ENCODE results near the gene TMEM100. TPM values are rescaled to one million over a fixed set of nuclear protein-coding genes. Genes with fewer than 3 reads are reported as not detected.

TMEM100 gene
- total RNA-seq, 2 experiments from 2014 or later, result not detected

- CTCF ChIA-PET, result no interaction called here
- no peak overlapping the region for H3K4me3 Mint-ChIP-seq
- no peak overlapping the region for H3K27ac Mint-ChIP-seq
- ATAC-seq (no peak), DNase-seq (no peak)
- intact Hi-C loops (cut with micrococcal nuclease), result no loop called here
- peaks cover 12% of the 10 kb centered on the region for H3K27me3 Mint-ChIP-seq
- H3K4me1 Mint-ChIP-seq (ENCODE audit: low read depth), result no peaks in the 10 kb centered on the region
- no peaks in the 10 kb centered on the region for H3K9me3 Mint-ChIP-seq
- TF ChIP-seq, protein P1, sequence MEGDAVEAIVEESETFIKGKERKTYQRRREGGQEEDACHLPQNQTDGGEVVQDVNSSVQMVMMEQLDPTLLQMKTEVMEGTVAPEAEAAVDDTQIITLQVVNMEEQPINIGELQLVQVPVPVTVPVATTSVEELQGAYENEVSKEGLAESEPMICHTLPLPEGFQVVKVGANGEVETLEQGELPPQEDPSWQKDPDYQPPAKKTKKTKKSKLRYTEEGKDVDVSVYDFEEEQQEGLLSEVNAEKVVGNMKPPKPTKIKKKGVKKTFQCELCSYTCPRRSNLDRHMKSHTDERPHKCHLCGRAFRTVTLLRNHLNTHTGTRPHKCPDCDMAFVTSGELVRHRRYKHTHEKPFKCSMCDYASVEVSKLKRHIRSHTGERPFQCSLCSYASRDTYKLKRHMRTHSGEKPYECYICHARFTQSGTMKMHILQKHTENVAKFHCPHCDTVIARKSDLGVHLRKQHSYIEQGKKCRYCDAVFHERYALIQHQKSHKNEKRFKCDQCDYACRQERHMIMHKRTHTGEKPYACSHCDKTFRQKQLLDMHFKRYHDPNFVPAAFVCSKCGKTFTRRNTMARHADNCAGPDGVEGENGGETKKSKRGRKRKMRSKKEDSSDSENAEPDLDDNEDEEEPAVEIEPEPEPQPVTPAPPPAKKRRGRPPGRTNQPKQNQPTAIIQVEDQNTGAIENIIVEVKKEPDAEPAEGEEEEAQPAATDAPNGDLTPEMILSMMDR (IDR thresholded peaks at IDR 0.05), result no peak
- POLR2A ChIA-PET, result no interaction called here
- H3K36me3 Mint-ChIP-seq (ENCODE audit: low read depth), result no peaks in the 10 kb centered on the region
Observed at GRCh38 chr17:55710829-55711496, 11.7 kb downstream of the TMEM100 start.

- Mint-ChIP-seq H3K36me3 (ENCODE audit: low read depth) (no peaks in the 10 kb centered on the region), H3K4me3 (no peak overlapping the region), H3K4me1 (ENCODE audit: low read depth) (no peaks in the 10 kb centered on the region), H3K27me3 (peaks cover 12% of the 10 kb centered on the region), H3K27ac (no peak overlapping the region), H3K9me3 (no peaks in the 10 kb centered on the region)
- ATAC-seq (no peak), DNase-seq (no peak)
- ChIA-PET POLR2A (no interaction called here), CTCF (interaction anchor here (1.6 kb wide), 1 partner anchor 8 kb away, joined by 8 read pairs; no protein-coding TSS in a partner anchor)
- intact Hi-C loops (cut with micrococcal nuclease), result no loop called here
- TF ChIP-seq, protein P1 (IDR thresholded peaks at IDR 0.05), result no peak
Observed at GRCh38 chr17:55710410-55710809, 12.3 kb downstream of the TMEM100 start.

DNA sequence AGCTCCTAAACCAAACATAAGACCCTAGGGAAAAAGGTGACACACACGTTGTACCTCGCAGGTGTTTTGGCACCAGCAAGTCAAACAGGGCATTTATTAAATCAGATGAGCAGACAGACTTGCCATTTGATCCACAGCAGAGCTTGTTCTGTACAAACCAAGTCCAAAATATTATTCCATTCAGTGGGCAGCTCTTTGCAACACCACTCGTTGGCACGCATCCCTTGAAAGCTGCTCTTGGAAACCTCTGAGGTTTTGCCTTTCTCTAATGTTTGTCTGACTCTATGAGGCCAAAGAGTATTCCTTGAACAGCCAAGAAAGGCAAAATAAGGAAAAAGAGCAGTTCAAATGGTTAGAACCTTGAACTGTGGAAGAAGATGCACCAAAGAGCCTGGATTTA, 12.7 kb downstream of the TMEM100 start:
- H3K4me3 Mint-ChIP-seq, result no peak overlapping the region
- DNase-seq (no peak), ATAC-seq (no peak)
- no peak overlapping the region for H3K27ac Mint-ChIP-seq
- intact Hi-C loops (cut with micrococcal nuclease), result no loop called here
- ChIA-PET CTCF (interaction anchor here (1.6 kb wide), 1 partner anchor 9 kb away, joined by 8 read pairs; no protein-coding TSS in a partner anchor), POLR2A (no interaction called here)
- H3K36me3 Mint-ChIP-seq (ENCODE audit: low read depth), result no peaks in the 10 kb centered on the region
- H3K9me3 Mint-ChIP-seq, result no peaks in the 10 kb centered on the region
- H3K4me1 Mint-ChIP-seq (ENCODE audit: low read depth), result no peaks in the 10 kb centered on the region
- TF ChIP-seq, protein P1 (IDR thresholded peaks at IDR 0.05), result no peak
- peaks cover 12% of the 10 kb centered on the region for H3K27me3 Mint-ChIP-seq

DNA sequence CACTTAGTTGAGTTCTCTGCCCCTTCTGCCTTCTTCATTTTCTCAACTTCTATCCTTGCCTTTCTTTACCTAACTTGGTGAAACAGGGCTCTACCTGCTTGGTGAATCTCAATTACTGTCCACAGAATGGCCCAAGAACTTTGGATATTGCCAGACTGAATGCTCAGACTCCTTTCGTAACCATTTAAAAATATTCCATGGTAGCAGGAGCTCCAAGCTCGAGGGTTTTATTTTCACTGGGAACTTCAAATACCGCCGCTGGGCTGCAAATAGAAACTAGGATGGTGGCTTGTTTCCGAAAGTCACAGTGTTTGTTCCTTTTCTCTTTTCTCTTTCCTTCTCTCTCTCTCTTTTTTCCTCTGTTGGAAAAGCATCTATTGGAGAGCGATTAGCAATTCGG, 13.2 kb downstream of the TMEM100 start:
- Mint-ChIP-seq H3K36me3 (ENCODE audit: low read depth) (no peaks in the 10 kb centered on the region), H3K9me3 (no peaks in the 10 kb centered on the region), H3K4me3 (no peak overlapping the region), H3K4me1 (ENCODE audit: low read depth) (no peaks in the 10 kb centered on the region), H3K27me3 (peaks cover 15% of the 10 kb centered on the region), H3K27ac (no peak overlapping the region)
- no peak for DNase-seq
- intact Hi-C loops (cut with micrococcal nuclease), result no loop called here
- TF ChIP-seq, protein P1 (IDR thresholded peaks at IDR 0.05), result no peak
- ChIA-PET CTCF (interaction anchor here (1.6 kb wide), 1 partner anchor 9 kb away, joined by 8 read pairs; no protein-coding TSS in a partner anchor), POLR2A (no interaction called here)
- no peak for ATAC-seq

DNA sequence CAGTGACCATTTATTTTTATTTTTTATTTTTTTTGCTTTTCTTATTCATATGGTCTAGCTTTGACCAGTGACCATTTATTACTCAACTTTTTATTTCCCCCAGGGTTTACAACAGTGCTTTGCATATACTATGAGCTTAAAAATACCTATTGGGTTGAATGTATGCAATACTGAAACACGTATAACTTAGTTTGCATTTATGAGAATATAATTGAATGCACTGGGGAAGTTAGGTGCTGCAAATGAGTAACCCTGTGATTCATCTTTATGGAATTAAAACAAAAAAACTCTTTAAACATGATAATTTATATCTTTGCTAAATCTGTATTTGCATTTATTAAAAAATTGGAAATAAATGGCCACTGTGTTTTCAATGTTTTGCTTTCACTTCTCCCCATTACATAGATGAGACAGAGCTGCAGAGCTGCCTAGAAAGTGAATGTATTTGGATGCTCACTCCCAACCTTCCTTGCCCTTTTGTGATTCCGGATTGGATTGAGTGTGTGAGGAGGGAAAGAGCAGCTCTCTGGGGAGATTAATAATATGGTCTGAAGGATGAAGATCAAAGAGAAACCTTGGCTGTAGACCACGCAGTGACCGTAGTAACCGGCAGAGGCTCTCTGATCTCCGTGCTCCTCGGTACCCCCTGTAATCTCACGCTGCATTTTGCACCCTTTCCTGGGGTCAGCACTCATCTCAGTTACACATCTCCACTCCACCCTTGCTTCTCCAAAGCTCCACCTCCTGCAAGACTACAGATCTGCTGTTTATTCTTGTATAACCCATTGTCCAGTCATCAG, 14.3 kb downstream of the TMEM100 start:
- POLR2A ChIA-PET, result no interaction called here
- peaks cover 16% of the 10 kb centered on the region for H3K27me3 Mint-ChIP-seq
- no peak for ATAC-seq
- no peak overlapping the region for H3K27ac Mint-ChIP-seq
- CTCF ChIA-PET, result interaction anchor here (1.7 kb wide), 1 partner anchor 10 kb away, joined by 11 read pairs; no protein-coding TSS in a partner anchor
- H3K4me1 Mint-ChIP-seq (ENCODE audit: low read depth), result no peaks in the 10 kb centered on the region
- TF ChIP-seq, protein P1 (IDR thresholded peaks at IDR 0.05), result no peak
- H3K4me3 Mint-ChIP-seq, result no peak overlapping the region
- intact Hi-C loops (cut with micrococcal nuclease), result no loop called here
- no peaks in the 10 kb centered on the region for H3K36me3 Mint-ChIP-seq (ENCODE audit: low read depth)
- H3K9me3 Mint-ChIP-seq, result no peaks in the 10 kb centered on the region
- DNase-seq, result no peak

Measured in activated CD8-positive, alpha-beta T cell treated with anti-CD3 and anti-CD28 coated beads for 36 hours (primary cell).